SK-MEL-5 (cell line): ENCODE results near the gene SLC35A5. TPM values are rescaled to one million over a fixed set of nuclear protein-coding genes. Genes with fewer than 3 reads are reported as not detected.

ENCODE experiments used
- total RNA-seq: library from RNA; depleted of rRNA; stranded (reverse); fragments of >200 nt; shearing (Covaris generic); gene quantifications from 2 replicates; pipeline ENCODE4 v1.2.3, GENCODE V29; 2014; rRNA removed

The SLC35A5 gene
- total RNA-seq, 1 experiment from 2014 or later, result 68.9 TPM

Other genes with a start within 250 kb of the SLC35A5 start
- 1.9 and 3.5 TPM in 2 replicates for gene CD200, start 228.9 kb upstream of the SLC35A5 start, total RNA-seq
- gene BTLA, start 62.6 kb upstream of the SLC35A5 start, total RNA-seq, result not detected in 2 replicates
- gene ATG3, start 83 bp upstream of the SLC35A5 start, total RNA-seq, result 87.0 and 87.2 TPM in 2 replicates
- 0.53 and 1.1 TPM in 2 replicates for gene CCDC80, start 79.1 kb downstream of the SLC35A5 start, total RNA-seq